HG02943 (cell line): ENCODE results near the gene SOX2.

ENCODE experiments used
- ATAC-seq: cut with Tn5 transposase; IDR thresholded peaks from one replicate; pipeline ENCODE4 v1.9.1; 2021; ENCODE audit warnings: mild to moderate bottlenecking, low read depth, moderate library complexity; ENCODE audit not compliant: unreplicated experiment

Gene SOX2

DNA sequence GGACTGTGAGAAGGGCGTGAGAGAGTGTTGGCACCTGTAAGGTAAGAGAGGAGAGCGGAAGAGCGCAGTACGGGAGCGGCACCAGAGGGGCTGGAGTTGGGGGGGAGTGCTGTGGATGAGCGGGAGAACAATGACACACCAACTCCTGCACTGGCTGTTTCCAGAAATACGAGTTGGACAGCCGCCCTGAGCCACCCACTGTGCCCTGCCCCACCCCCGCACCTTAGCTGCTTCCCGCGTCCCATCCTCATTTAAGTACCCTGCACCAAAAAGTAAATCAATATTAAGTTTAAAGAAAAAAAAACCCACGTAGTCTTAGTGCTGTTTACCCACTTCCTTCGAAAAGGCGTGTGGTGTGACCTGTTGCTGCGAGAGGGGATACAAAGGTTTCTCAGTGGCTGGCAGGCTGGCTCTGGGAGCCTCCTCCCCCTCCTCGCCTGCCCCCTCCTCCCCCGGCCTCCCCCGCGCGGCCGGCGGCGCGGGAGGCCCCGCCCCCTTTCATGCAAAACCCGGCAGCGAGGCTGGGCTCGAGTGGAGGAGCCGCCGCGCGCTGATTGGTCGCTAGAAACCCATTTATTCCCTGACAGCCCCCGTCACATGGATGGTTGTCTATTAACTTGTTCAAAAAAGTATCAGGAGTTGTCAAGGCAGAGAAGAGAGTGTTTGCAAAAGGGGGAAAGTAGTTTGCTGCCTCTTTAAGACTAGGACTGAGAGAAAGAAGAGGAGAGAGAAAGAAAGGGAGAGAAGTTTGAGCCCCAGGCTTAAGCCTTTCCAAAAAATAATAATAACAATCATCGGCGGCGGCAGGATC lies at the start of gene SOX2:
TSS of gene SOX2 (plus strand) at position 601 of the 811 bp plus-strand sequence. CDS start 436 bp downstream, outside the sequence.
- ATAC-seq = no peak

DNA sequence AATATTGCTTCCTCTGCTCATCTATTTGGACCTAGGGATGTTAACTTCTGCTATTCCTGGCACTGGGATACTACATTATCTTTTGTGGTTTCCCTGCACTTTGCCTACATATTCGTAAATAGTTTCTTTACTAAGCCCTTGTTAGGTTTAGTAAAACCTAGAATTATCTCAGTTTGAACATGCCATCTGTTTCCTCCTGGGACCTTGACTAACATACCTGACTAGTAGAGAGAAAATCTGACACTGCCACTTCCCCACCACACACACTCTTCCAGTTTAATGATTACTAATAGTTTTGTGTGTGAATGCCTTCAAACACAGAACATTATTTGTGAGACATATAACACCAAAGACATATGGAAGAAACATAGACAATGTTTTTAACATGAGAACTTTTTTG lies 28.2 kb upstream of the SOX2 start:
- ATAC-seq = peak; percentile 61

GRCh38 chr3:181687190-181687589 lies 24.5 kb upstream of the SOX2 start:
- no peak for ATAC-seq

GRCh38 chr3:181687731-181688130 lies 24.0 kb upstream of the SOX2 start:
- ATAC-seq = no peak

- ATAC-seq = no peak
Measured at GRCh38 chr3:181689546-181689945, 22.2 kb upstream of the SOX2 start.

DNA sequence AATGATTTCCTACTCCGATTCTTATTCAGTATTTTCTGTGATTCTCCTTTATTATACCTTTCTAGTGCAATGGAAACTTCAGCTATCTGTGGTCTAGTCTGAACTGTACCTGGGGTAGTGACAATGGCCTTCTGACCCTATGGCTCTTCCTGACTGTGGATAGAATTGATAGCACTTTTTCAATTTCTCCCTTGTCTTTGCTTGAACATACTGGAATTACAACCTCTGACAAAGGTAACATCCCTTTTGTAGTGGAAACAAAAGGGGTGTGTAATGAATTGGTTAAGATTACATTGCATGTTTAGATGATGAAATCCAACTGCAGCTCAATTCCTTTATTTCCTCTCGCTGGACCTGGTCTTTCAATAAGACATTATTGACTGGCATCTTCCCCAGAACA lies 21.0 kb upstream of the SOX2 start:
- ATAC-seq = no peak

- ATAC-seq = no peak
Measured at GRCh38 chr3:181691901-181692300, 19.8 kb upstream of the SOX2 start.

DNA sequence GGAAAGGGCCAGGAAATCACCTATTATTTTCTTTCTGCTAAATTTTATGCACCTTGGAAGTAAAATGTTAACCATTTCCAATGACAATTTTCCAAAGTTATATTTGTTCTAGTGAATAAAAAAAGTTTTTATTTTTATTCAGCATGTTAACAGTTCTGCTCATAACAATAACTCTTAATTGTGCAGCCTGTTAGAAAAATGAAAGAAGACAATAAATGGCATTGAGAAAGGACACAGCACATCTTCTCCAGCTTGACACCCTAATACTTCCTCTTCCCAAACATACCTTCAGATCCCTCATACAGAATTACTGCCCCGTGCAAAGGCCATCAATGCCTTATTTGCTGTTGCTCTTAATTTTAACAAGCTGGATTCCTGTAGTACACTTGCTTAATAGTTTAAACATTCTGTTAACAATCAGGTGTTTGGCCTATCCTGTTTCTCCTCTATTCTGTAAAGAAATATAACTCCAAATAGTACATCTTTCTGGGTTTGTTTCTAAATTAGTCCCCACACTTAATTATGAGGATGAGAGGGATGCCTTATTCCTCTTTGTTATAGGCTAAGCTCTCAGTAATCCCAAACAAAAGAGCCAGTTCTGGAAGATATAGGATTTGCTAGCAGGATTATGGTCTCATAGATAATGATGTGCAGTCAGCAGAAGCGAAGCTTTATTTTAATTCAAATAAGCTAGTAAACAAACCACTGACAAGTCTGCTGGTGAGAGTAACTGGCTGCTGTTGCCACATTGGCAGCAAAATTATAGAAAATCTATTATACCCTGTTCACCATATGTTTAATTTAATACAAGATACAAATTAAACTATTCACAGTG lies 19.2 kb upstream of the SOX2 start:
- ATAC-seq = no peak

- no peak for ATAC-seq
Measured at GRCh38 chr3:181693280-181693679, 18.4 kb upstream of the SOX2 start.

DNA sequence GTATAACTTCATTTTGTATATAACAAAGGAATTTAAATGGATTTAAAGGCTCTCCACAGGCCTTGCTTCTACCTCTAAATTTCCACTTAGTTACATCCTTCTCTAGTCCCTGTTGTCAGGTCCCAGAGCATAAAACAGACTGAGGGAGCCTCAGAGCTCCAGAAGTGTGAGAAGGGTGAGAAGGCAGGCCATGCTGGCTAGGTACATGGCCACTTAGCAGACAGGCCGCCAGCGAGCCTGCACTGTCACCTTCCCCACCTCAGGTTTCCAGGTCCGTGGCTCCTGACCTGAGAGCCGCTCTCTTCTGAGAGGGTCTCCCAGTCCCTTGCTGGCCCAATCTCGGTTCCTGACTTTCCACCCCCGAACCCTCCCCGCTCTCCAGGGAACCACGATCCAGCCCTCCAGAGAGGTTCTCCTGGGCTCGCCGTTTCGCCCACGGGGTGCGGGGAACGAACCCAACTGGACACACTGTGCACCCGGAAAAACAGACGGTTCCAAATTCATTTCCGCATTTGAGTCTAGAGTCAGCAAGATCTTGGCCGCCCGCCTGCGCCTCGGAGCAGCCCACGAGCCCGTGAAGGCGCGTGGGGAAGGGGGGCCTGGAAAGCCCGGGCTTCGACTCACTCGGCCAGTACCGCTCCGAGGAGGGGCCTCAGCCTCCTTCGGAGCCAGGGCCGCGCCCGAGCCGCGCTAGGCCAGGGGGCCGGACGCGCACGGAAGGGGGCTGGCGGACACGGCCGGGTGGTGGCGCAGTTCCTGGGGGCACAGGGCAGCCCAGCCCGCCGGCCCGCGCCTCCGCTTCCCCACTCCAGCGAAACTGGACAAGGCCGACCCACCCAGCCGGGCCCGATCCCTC lies 16.7 kb upstream of the SOX2 start:
- ATAC-seq = no peak

DNA sequence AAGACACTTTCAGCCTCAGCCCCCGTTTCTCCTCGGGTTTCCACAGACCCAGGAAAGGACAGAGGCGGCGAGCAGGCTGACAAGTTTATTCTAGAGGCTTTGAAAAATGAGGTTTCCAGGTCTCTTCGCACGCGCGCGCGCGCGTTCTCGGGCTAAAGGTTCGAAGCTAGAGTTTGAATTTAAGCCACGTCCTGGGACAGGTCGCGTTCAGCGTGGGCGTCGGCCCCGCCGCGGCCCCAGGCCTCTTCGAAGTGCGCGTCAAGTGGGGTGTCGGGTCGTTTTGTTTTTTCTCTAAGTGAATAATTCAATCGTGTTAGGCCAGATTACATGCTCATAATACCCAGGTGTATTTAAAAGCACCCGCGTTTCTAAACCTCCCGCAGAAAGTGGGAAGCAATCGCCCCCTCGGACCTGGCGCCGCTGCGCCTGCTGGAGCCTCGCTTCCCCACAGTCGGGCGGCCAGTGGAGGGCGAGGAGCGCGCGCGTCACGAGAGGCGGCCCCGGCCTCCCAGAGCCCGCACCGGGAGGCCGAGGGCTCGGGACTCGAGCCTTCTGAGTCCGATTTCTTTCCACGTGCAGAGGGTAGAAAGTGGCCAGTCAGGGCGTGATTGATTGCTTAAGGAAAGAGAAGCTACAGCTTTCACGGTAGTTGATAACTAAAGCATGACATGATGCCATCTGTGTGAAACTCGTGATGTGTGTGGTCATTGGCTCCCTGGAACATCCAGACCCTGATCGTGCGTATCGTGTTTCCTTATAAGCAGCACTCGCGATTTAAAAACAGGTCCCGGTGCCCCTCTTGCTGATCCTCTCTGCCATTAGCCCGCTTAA lies 15.8 kb upstream of the SOX2 start:
- ATAC-seq = no peak

- ATAC-seq = no peak
Measured at GRCh38 chr3:181696626-181697230, 15.0 kb upstream of the SOX2 start.

DNA sequence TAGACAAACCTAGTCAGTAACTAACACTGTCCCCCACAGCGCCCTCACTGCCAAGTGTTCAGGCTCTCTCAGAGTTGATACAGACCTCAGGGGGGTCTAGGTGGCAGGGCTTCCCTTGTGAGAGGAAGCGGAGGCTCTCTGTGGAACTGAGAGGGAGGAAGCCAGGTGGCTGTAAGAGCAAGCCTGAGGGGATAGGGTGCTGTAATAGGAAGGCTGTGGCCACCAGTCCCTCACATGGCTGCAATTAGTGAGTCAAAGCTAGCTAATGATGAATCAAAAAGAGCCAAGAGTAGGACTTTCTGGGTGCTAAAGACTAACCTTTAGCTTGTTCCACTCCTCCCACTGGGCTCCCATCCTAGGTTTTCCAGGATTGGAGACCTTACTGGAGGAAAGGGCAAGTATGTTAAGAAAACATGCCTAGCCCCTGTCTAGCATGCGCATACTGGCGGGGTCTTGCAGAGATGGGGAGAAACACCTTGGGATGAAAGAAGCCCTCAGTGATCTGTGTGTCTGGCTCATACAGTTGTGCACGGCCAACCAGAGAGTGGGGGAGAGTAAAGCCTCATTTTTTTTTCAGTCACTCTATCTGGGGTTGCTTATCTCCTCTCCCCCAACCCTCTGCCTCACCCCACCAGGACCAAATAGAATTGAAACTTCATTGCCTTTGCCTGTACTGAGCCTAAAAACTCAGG lies 13.3 kb upstream of the SOX2 start:
- no peak for ATAC-seq

GRCh38 chr3:181699171-181699903 lies 12.4 kb upstream of the SOX2 start:
- ATAC-seq = no peak

- peak; percentile 61 for ATAC-seq
Measured at GRCh38 chr3:181700168-181701087, 11.3 kb upstream of the SOX2 start.

GRCh38 chr3:181701096-181701495 lies 10.6 kb upstream of the SOX2 start:
- ATAC-seq = no peak
